ENCODE data around the gene GPR156.
"Not testable (repeated sequence)": the region's sequence is repeated elsewhere in the genome, so short reads cannot be mapped to it uniquely, and the experiment has no call there.

Gene GPR156

GRCh38 chr3:120284747-120285507 lies at the start of gene GPR156:
GPR156 (minus strand) TSS chr3:120285222; CDS start chr3:120244098, 41,124 bp downstream.
- DNase-seq: no peak

GRCh38 chr3:120332646-120333045 lies 47.6 kb upstream of the GPR156 start:
- no peak for DNase-seq

GRCh38 chr3:120331076-120331475 lies 46.1 kb upstream of the GPR156 start:
- DNase-seq: no peak

- no peak for DNase-seq
Measured at GRCh38 chr3:120326784-120327183, 41.8 kb upstream of the GPR156 start.

- no peak for DNase-seq
Measured at GRCh38 chr3:120324190-120324589, 39.2 kb upstream of the GPR156 start.

GRCh38 chr3:120323761-120324160 lies 38.7 kb upstream of the GPR156 start:
- not testable (repeated sequence) for DNase-seq

GRCh38 chr3:120311863-120312794 lies 27.1 kb upstream of the GPR156 start:
- no peak for DNase-seq

GRCh38 chr3:120306519-120307455 lies 21.8 kb upstream of the GPR156 start:
- DNase-seq: no peak

- DNase-seq: no peak
Measured at GRCh38 chr3:120304616-120305015, 19.6 kb upstream of the GPR156 start.

- no peak for DNase-seq
Measured at GRCh38 chr3:120302361-120302760, 17.3 kb upstream of the GPR156 start.

- no peak for DNase-seq
Measured at GRCh38 chr3:120300971-120301370, 15.9 kb upstream of the GPR156 start.

- no peak for DNase-seq
Measured at GRCh38 chr3:120299403-120299802, 14.4 kb upstream of the GPR156 start.

- DNase-seq: no peak
Measured at GRCh38 chr3:120298996-120299395, 14.0 kb upstream of the GPR156 start.

- DNase-seq: not testable (repeated sequence)
Measured at GRCh38 chr3:120291552-120291951, 6.5 kb upstream of the GPR156 start.

- DNase-seq: no peak
Measured at GRCh38 chr3:120289636-120290035, 4.6 kb upstream of the GPR156 start.

- no peak for DNase-seq
Measured at GRCh38 chr3:120286465-120286864, 1.4 kb upstream of the GPR156 start.

- no peak for DNase-seq
Measured at GRCh38 chr3:120285508-120285841, 453 bp upstream of the GPR156 start.

GRCh38 chr3:120281261-120281660 lies 3.8 kb downstream of the GPR156 start:
- no peak for DNase-seq

- no peak for DNase-seq
Measured at GRCh38 chr3:120280566-120280965, 4.5 kb downstream of the GPR156 start.

GRCh38 chr3:120280026-120280425 lies 5.0 kb downstream of the GPR156 start:
- no peak for DNase-seq

- DNase-seq: no peak
Measured at GRCh38 chr3:120276767-120277166, 8.3 kb downstream of the GPR156 start.

- DNase-seq: no peak
Measured at GRCh38 chr3:120275618-120276017, 9.4 kb downstream of the GPR156 start.

Data from hypothalamus (tissue), 51 donors.